Left renal cortex interstitium (tissue), 4 donors: ENCODE data around the gene JAZF1. TPM values are rescaled to one million over a fixed set of nuclear protein-coding genes. Genes with fewer than 3 reads are reported as not detected.
"Not testable (repeated sequence)": the region's sequence is repeated elsewhere in the genome, so short reads cannot be mapped to it uniquely, and the experiment has no call there.

Source experiments
- DNase-seq, 4 donors: peaks; one replicate each; pipeline ENCODE4 v3.0.0-alpha.2; 2013; ENCODE audit warnings: low read depth in 4 of 4, low spot score in 2 of 4, missing footprints in 1 of 4
- polyA plus RNA-seq, 4 donors: library from polyadenylated mRNA; unstranded; fragments of 120-200 nt; gene quantifications; one replicate each; pipeline ENCODE4 v1.2.1, GENCODE V29; 2013; ENCODE audit not compliant: insufficient read length in 4 of 4

The JAZF1 gene
- polyA plus RNA-seq, 4 donors, result 10.9 to 15.5 (median 13.3) TPM

- DNase-seq, result no peak
Measured at GRCh38 chr7:27923642-27923980, 257.0 kb downstream of the JAZF1 start.

- no peak for DNase-seq
Measured at GRCh38 chr7:27922907-27923641, 257.5 kb downstream of the JAZF1 start.

GRCh38 chr7:27922389-27922788 lies 258.2 kb downstream of the JAZF1 start:
- DNase-seq, result not testable (repeated sequence)

- peak in 3 of 4 donors; percentile 60 to 80 (median 67) for DNase-seq
Measured at GRCh38 chr7:27921081-27921836, 259.3 kb downstream of the JAZF1 start.

- DNase-seq, result no peak
Measured at GRCh38 chr7:27920281-27920946, 260.2 kb downstream of the JAZF1 start.

- no peak for DNase-seq
Measured at GRCh38 chr7:27918503-27918902, 262.1 kb downstream of the JAZF1 start.

- no peak for DNase-seq
Measured at GRCh38 chr7:27917774-27918314, 262.8 kb downstream of the JAZF1 start.

GRCh38 chr7:27917119-27917518 lies 263.5 kb downstream of the JAZF1 start:
- DNase-seq, result no peak

- DNase-seq, result no peak
Measured at GRCh38 chr7:27916372-27916771, 264.2 kb downstream of the JAZF1 start.

- DNase-seq, result no peak
Measured at GRCh38 chr7:27914409-27914808, 266.2 kb downstream of the JAZF1 start.

GRCh38 chr7:27912751-27913150 lies 267.8 kb downstream of the JAZF1 start:
- no peak for DNase-seq

GRCh38 chr7:27911920-27912319 lies 268.7 kb downstream of the JAZF1 start:
- no peak for DNase-seq

GRCh38 chr7:27910326-27910725 lies 270.3 kb downstream of the JAZF1 start:
- DNase-seq, result no peak

- no peak for DNase-seq
Measured at GRCh38 chr7:27908534-27909165, 271.9 kb downstream of the JAZF1 start.

GRCh38 chr7:27906385-27907091 lies 274.1 kb downstream of the JAZF1 start:
- no peak for DNase-seq

GRCh38 chr7:27905951-27906350 lies 274.6 kb downstream of the JAZF1 start:
- DNase-seq, result no peak

GRCh38 chr7:27901028-27901760 lies 279.4 kb downstream of the JAZF1 start:
- no peak for DNase-seq

GRCh38 chr7:27900006-27900405 lies 280.6 kb downstream of the JAZF1 start:
- no peak for DNase-seq

- no peak for DNase-seq
Measured at GRCh38 chr7:27899601-27900000, 281.0 kb downstream of the JAZF1 start.

GRCh38 chr7:27897441-27897847 lies 283.2 kb downstream of the JAZF1 start:
- DNase-seq, result no peak
